Aorta (tissue), 4 donors: ENCODE measurements around the gene XYLT2. TPM values are rescaled to one million over a fixed set of nuclear protein-coding genes. Genes with fewer than 3 reads are reported as not detected.

Source experiments
- polyA plus RNA-seq, 2 donors: library from polyadenylated mRNA; stranded (reverse); fragments of 200-250 nt; gene quantifications; one replicate each; pipeline ENCODE4 v1.2.3, GENCODE V29; 2013
- total RNA-seq, 2 donors: library from RNA; stranded (reverse); fragmentation: NEBNext Ultra II Directional; extraction: Animal tissue kit (Norgen Biotek cat#: 25700); gene quantifications; one replicate each; pipeline ENCODE4 v1.2.1, GENCODE V29; 2021
- donor health status: healthy with polysubstance abuse.
- donor health status: Bipolar disorder and iron deficiency.
- donor health status: DM: no; HTN: no; CAD: no.
- donor health status: DM: yes; HTN: yes; CAD: no.

Gene XYLT2
- total and polyA plus RNA-seq, 4 donors: 4.0 to 22.2 (median 17.8) TPM

Other genes starting within 250 kb of the XYLT2 start
- 10 to 100 TPM in 1 of 2 donors, 1 to 10 TPM in 1; 9.3 to 12.6 TPM for gene SAMD14, start 216.0 kb upstream of the XYLT2 start, total RNA-seq
- gene SAMD14, start 216.0 kb upstream of the XYLT2 start, polyA plus RNA-seq: 1 to 10 TPM; 2.5 to 3.8 TPM
- 10 to 100 TPM; 64.4 to 99.0 TPM for gene PPP1R9B, start 195.4 kb upstream of the XYLT2 start, total RNA-seq
- gene PPP1R9B, start 195.4 kb upstream of the XYLT2 start, polyA plus RNA-seq: 10 to 100 TPM; 20.3 to 26.1 TPM
- gene SGCA, start 180.1 kb upstream of the XYLT2 start, total RNA-seq: 10 to 100 TPM; 91.8 to 92.7 TPM
- gene SGCA, start 180.1 kb upstream of the XYLT2 start, polyA plus RNA-seq: 100 to 1,000 TPM in 1 of 2 donors, 10 to 100 TPM in 1; 86.4 to 198 TPM
- 100 to 1,000 TPM; 400 to 948 TPM for gene COL1A1, start 144.5 kb upstream of the XYLT2 start, total RNA-seq
- gene COL1A1, start 144.5 kb upstream of the XYLT2 start, polyA plus RNA-seq: 100 to 1,000 TPM in 1 of 2 donors, 10 to 100 TPM in 1; 70.2 to 391 TPM
- gene TMEM92, start 71.7 kb upstream of the XYLT2 start, total RNA-seq: 1 to 10 TPM in 1 of 2 donors, under 1 TPM in 1; 0.94 to 1.4 TPM
- gene TMEM92, start 71.7 kb upstream of the XYLT2 start, polyA plus RNA-seq: 10 to 100 TPM in 1 of 2 donors, not detected in 1; 12.4 TPM
- 10 to 100 TPM; 34.8 TPM for gene MRPL27, start 27.1 kb downstream of the XYLT2 start, total RNA-seq
- 100 to 1,000 TPM in 1 of 2 donors, 10 to 100 TPM in 1; 90.9 to 103 TPM for gene MRPL27, start 27.1 kb downstream of the XYLT2 start, polyA plus RNA-seq
- 1 to 10 TPM in 1 of 2 donors, not detected in 1; 2.0 TPM for gene EME1, start 27.1 kb downstream of the XYLT2 start, total RNA-seq
- under 1 TPM in 1 of 2 donors, not detected in 1; 0.49 TPM for gene EME1, start 27.1 kb downstream of the XYLT2 start, polyA plus RNA-seq
- gene LRRC59, start 51.4 kb downstream of the XYLT2 start, total RNA-seq: 10 to 100 TPM; 46.7 to 77.6 TPM
- gene LRRC59, start 51.4 kb downstream of the XYLT2 start, polyA plus RNA-seq: 10 to 100 TPM; 33.1 to 44.1 TPM
- 10 to 100 TPM; 17.8 to 35.8 TPM for gene ACSF2, start 80.1 kb downstream of the XYLT2 start, total RNA-seq
- gene ACSF2, start 80.1 kb downstream of the XYLT2 start, polyA plus RNA-seq: 10 to 100 TPM; 29.2 to 35.1 TPM
- gene CHAD, start 122.8 kb downstream of the XYLT2 start, total RNA-seq: under 1 TPM in 1 of 2 donors, not detected in 1; 0.57 TPM
- 1 to 10 TPM in 1 of 2 donors, under 1 TPM in 1; 0.20 to 2.3 TPM for gene CHAD, start 122.8 kb downstream of the XYLT2 start, polyA plus RNA-seq
- gene RSAD1, start 132.7 kb downstream of the XYLT2 start, total RNA-seq: 10 to 100 TPM; 32.1 to 42.3 TPM
- gene RSAD1, start 132.7 kb downstream of the XYLT2 start, polyA plus RNA-seq: 10 to 100 TPM; 12.1 to 39.2 TPM
- 1 to 10 TPM; 1.3 to 1.8 TPM for gene MYCBPAP, start 162.3 kb downstream of the XYLT2 start, total RNA-seq
- 1 to 10 TPM in 1 of 2 donors, under 1 TPM in 1; 0.77 to 1.0 TPM for gene MYCBPAP, start 162.3 kb downstream of the XYLT2 start, polyA plus RNA-seq
- gene EPN3, start 186.6 kb downstream of the XYLT2 start, total RNA-seq: not detected
- 1 to 10 TPM; 1.5 to 1.9 TPM for gene EPN3, start 186.6 kb downstream of the XYLT2 start, polyA plus RNA-seq
- 10 to 100 TPM; 27.8 to 41.9 TPM for gene SPATA20, start 201.0 kb downstream of the XYLT2 start, total RNA-seq
- gene SPATA20, start 201.0 kb downstream of the XYLT2 start, polyA plus RNA-seq: 10 to 100 TPM; 16.7 to 64.0 TPM
- 1 to 10 TPM in 1 of 2 donors, under 1 TPM in 1; 0.29 to 2.8 TPM for gene CACNA1G, start 214.6 kb downstream of the XYLT2 start, total RNA-seq
- not detected for gene CACNA1G, start 214.6 kb downstream of the XYLT2 start, polyA plus RNA-seq